Panc1 (cell line): ENCODE results near the gene COL16A1. TPM values are rescaled to one million over a fixed set of nuclear protein-coding genes. Genes with fewer than 3 reads are reported as not detected.

Experiments
- ATAC-seq: fragments of 200-7000 bp; cut with Tn5 transposase; 2 replicates; pipeline ENCODE4 v1.9.1; 2020; ENCODE audit warnings: mild to moderate bottlenecking, moderate library complexity
- BruUV-seq: library from RNA; stranded (reverse); fragments of 400-500 nt; replicated peaks from 2 replicates; lab custom pipeline; 2021; lab: Mats Ljungman, UMichigan
- CTCF ChIA-PET: fragments of 300-600 bp; sonication (Branson Sonifier 250); formaldehyde crosslinking; loops from one replicate; lab custom pipeline; 2022; ENCODE audit warnings: antibody characterized with exemption; lab: Charles Lee
- POLR2A ChIA-PET: fragments of 300-600 bp; sonication (Branson Sonifier 250); formaldehyde crosslinking; loops from one replicate; lab custom pipeline; 2022; ENCODE audit warnings: antibody characterized with exemption; lab: Charles Lee
- DNase-seq: peaks from one replicate; pipeline ENCODE4 v3.0.0-alpha.2; 2010; ENCODE audit warnings: low read depth, low spot score
- H3K27ac ChIP-seq: 2 replicates; pipeline ENCODE4 v1.5.1; 2011; ENCODE audit warnings: mild to moderate bottlenecking, low read length, inconsistent platforms
- H3K27me3 ChIP-seq: fragments of 200-500 bp; sonication (Bioruptor generic); 2 replicates; pipeline ENCODE4 v1.6.0; 2014; ENCODE audit warnings: low read length, inconsistent platforms; ENCODE audit not compliant: control insufficient read depth, insufficient read depth
- H3K36me3 ChIP-seq: fragments of 200-500 bp; sonication (Bioruptor generic); 2 replicates; pipeline ENCODE4 v1.5.1; 2014; ENCODE audit warnings: inconsistent platforms, mild to moderate bottlenecking, low read length, moderate library complexity; ENCODE audit not compliant: control insufficient read depth, insufficient read depth
- H3K4me1 ChIP-seq: 2 replicates; pipeline ENCODE4 v1.5.1; 2011; ENCODE audit warnings: inconsistent platforms, mild to moderate bottlenecking, low read length, moderate library complexity; ENCODE audit not compliant: control insufficient read depth, insufficient read depth
- H3K4me3 ChIP-seq, 2 experiments: 2 replicates each; pipeline ENCODE4 v1.5.1; 2011 to 2012; ENCODE audit warnings: low read depth in 2 of 2, low read length in 2 of 2, mild to moderate bottlenecking in 2 of 2, inconsistent platforms in 1 of 2, moderate library complexity in 1 of 2
- H3K9me3 ChIP-seq: fragments of 200-500 bp; sonication (Bioruptor generic); 2 replicates; pipeline ENCODE4 v1.5.1; 2014; ENCODE audit warnings: low read depth, mild to moderate bottlenecking, inconsistent platforms, low read length, moderate library complexity; ENCODE audit not compliant: control insufficient read depth, insufficient read depth
- CTCF ChIP-seq: fragments of 450-650 bp; IDR thresholded peaks from 2 replicates; pipeline ENCODE4 v1.5.1; 2017; ENCODE audit warnings: mild to moderate bottlenecking
- POLR2AphosphoS5 ChIP-seq: IDR thresholded peaks from 2 replicates; pipeline ENCODE4 v1.6.1; 2012; ENCODE audit warnings: mild to moderate bottlenecking, low read depth, low read length, moderate library complexity
- REST ChIP-seq, 2 experiments: IDR thresholded peaks; 2 replicates each; pipeline ENCODE4 v1.6.1; 2011 to 2012; ENCODE audit warnings: low read depth in 2 of 2, control low read depth in 1 of 2, low read length in 1 of 2, mild to moderate bottlenecking in 1 of 2, moderate library complexity in 1 of 2; ENCODE audit not compliant: insufficient read depth in 1 of 2
- SIN3A ChIP-seq: IDR thresholded peaks from 2 replicates; pipeline ENCODE4 v1.6.1; 2012; ENCODE audit warnings: low read depth, mild to moderate bottlenecking, low read length, moderate library complexity, borderline replicate concordance; ENCODE audit not compliant: insufficient read depth
- TCF7L2 ChIP-seq: IDR thresholded peaks from 2 replicates; pipeline ENCODE4 v1.6.1; 2011; ENCODE audit warnings: mild to moderate bottlenecking, low read depth, low read length, inconsistent platforms
- in situ Hi-C: cut with HindIII; loops from 2 replicates; pipeline ENCODE4 v1.10.0; 2016; ENCODE audit warnings: low sequenced_read_pairs, low pct_unique_long_range_greater_than_20kb
- intact Hi-C: fragments of 100-400 bp; cut with micrococcal nuclease; formaldehyde crosslinking; loops from one replicate; pipeline ENCODE4 v1.10.0; 2022; ENCODE audit not compliant: unreplicated experiment
- total RNA-seq: library from RNA; stranded (reverse); gene quantifications from one replicate; pipeline ENCODE4 v1.2.1, GENCODE V29; 2021; ENCODE audit not compliant: unreplicated experiment

The COL16A1 gene
- total RNA-seq, 1 experiment from 2014 or later, result 7.6 TPM

GRCh38 chr1:31694069-31694963 is 9.5 kb downstream of the COL16A1 start:
- H3K27ac ChIP-seq, result no peak overlapping the region
- ChIA-PET CTCF (interaction anchor here (0.5 kb wide), 1 partner anchor 13 kb away, joined by 12 read pairs; no protein-coding TSS in a partner anchor), POLR2A (no interaction called here)
- TF ChIP-seq CTCF, result no peak
- TF ChIP-seq POLR2AphosphoS5, result no peak
- TF ChIP-seq SIN3A, result no peak
- TF ChIP-seq TCF7L2, result no peak
- no peak for TF ChIP-seq REST (IDR thresholded peaks at IDR 0.05; ENCODE audit: insufficient read depth in 1 of 2, low read depth in 2 of 2, low read length in 1 of 2)
- ATAC-seq, result no peak
- H3K9me3 ChIP-seq, result no peaks in the 10 kb centered on the region
- intact Hi-C loops (no loop called here), in situ Hi-C loops (no loop called here)
- peaks cover 29% of the 10 kb centered on the region for H3K4me1 ChIP-seq
- H3K4me3 ChIP-seq, result no peak overlapping the region
- H3K27me3 ChIP-seq, result no peaks in the 10 kb centered on the region
- no peaks in the 10 kb centered on the region for H3K36me3 ChIP-seq
- BruUV-seq, result no TSS peak
- no peak for DNase-seq

GRCh38 chr1:31693231-31693630 is 10.6 kb downstream of the COL16A1 start:
- H3K36me3 ChIP-seq, result no peaks in the 10 kb centered on the region
- DNase-seq (no peak), ATAC-seq (no peak)
- H3K27ac ChIP-seq, result no peak overlapping the region
- no peak overlapping the region for H3K4me3 ChIP-seq
- in situ Hi-C loops (no loop called here), intact Hi-C loops (no loop called here)
- no peaks in the 10 kb centered on the region for H3K27me3 ChIP-seq
- no peaks in the 10 kb centered on the region for H3K9me3 ChIP-seq
- no peak for TF ChIP-seq REST (IDR thresholded peaks at IDR 0.05; ENCODE audit: insufficient read depth in 1 of 2, low read depth in 2 of 2, low read length in 1 of 2)
- no peak for TF ChIP-seq TCF7L2
- TF ChIP-seq SIN3A, result no peak
- no peak for TF ChIP-seq CTCF
- TF ChIP-seq POLR2AphosphoS5, result no peak
- no TSS peak for BruUV-seq
- POLR2A ChIA-PET, result no interaction called here
- peaks cover 26% of the 10 kb centered on the region for H3K4me1 ChIP-seq
- CTCF ChIA-PET, result no interaction called here
